Superior temporal gyrus (tissue), 1 donor: ENCODE measurements around the gene LIN37.

Experiments used
- DNase-seq: peaks from one replicate; pipeline ENCODE4 v3.0.0-alpha.2; 2016; ENCODE audit errors: extremely low spot score

The LIN37 gene, protein sequence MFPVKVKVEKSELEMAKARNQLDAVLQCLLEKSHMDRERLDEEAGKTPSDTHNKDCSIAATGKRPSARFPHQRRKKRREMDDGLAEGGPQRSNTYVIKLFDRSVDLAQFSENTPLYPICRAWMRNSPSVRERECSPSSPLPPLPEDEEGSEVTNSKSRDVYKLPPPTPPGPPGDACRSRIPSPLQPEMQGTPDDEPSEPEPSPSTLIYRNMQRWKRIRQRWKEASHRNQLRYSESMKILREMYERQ

DNA sequence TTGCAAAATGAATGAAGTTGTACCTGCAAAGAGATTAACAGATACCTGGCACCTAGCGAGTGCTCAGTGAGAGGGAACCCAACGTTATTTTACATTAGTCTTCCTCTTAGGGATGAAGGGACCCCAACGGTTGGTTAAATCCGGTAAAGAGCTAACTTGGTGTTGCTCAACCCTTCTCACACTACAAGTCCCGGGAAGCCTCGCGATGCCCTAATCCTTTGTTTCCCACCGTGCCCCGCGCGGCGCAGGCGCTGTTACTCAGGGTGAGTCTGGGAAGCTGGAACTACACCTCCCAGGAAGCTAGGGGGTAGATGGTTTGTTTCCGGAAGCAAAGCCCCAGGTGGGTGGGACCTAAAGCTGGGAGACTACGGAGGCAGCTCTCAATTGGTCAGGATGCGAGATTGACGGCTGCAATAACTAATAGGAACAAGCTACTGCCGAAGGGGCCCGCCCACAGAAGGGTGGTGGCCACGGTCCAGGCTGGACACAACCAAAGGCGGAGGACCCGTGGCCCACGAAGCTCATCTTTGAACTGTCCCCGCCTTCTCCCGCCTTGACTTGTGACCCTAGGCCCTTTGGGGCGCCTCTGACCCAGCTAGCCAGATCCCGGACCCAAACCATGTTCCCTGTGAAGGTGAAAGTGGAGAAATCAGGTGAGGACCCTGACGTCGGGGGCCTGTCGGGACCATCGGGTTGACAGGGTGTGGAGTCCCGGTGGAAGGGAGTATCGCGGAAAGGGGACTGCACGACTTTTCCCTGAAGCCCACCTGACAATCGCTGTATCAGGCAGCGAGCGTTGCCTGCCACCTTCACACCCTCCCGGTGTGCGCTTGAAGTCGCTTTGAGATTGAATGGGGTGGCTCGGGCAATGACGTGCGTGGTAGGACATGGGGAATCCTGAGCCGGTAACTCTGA is at the start of gene LIN37:
Gene LIN37 (plus strand): TSS at position 471 of the 915 bp plus-strand sequence. CDS start 149 bp downstream, at position 620.
- peak; percentile 100 for DNase-seq

DNA sequence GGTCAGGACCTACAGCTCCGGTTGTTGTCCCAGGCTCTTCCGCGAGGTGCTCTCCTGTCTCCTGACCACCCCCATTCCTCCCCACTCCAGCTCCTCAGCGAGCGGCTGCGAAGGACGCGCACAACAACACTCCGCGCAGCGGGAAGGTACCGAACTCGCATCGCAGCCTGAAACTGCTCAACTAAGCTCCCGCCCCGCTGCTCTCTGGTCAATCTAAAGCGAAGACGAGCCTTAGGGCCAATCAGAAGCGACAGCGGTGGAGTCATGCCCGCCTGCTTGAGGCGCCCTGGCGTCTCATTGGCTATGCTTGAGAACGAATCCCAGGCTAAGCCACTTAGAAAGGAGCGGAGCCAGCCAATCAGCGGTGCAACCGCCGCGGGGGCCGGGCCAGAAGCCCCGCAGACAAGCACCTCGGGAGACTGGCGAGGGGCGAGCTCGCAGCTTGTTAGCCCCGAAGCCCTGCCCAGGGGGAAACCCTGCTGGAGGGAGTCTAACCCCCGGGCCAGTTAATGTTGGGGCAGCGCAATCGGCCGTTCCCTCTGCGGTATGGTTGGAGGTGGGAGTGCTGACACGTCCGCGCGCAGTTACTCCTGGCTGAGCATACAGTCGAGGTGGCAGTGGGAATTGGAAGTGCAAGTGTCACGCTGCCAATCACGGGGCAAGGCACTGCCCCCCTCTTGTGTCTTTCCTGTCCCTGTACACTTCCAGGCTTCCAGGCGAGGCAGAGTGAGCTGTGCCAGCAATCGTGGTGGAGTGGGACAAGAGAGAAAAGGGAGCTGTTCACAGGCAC is 46.0 kb upstream of the LIN37 start:
- peak; percentile 99 for DNase-seq

DNA sequence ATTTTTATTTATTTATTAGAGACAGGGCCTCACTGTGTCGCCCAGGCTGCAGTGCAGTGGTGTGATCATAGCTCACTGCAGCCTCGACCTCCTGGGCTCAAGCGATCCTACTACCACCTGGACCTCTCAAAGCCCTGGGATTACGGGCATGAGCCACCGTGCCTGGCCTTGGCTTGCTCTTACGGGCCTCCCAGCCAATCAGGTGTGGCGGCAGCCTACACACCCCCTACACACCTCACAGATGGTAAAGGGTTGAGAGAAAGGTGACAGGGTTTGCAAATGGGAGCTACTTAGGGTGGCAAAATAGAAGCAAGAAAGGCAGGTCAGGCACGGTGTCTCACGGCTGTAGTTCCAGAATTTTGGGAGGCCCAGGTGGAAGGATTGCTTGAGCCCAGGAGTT is 45.0 kb upstream of the LIN37 start:
- DNase-seq: no peak

DNA sequence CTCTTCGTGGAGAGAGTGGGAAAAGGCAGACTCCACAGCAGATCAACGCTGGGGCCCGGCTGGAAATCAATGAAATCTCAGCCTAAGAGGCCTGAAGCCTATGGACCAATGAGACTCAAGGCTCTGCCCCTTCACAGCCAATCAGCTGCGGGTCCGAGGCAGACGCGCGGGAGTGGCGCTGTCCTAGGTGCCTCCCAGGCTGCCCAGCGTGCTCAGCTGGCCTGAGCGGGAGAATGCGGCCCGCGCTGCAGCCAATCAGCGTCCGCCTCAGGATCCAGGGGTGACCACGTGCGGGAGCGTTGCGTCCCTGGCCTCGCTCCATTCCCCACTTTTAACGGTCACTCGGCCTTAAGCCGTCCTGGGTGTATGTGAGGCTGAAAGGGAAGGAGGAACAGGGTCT is 44.2 kb upstream of the LIN37 start, which contains the start of gene ZBTB32:
Gene ZBTB32 (plus strand): TSS at position 341 of the 400 bp plus-strand sequence. CDS start 10,069 bp downstream, outside the sequence.
- no peak for DNase-seq

DNA sequence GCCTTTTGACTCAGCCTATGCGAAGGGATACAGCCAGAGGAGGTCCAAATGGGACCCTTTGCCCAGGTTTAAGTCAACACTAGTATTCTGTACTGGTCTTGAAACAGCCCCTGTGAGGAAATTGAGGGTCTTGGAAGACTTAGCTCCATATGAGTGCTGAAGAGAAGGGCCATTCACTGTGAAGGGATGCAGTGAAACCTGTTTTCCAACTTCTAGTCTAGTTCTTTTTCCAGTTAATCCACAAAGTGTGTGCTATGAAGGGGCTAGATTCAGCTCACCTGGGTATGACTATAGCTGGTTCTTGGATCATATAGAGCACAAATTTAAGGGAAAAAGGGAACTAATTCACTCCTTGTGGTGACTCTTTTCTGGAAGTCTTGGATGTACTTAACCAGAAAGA is 40.0 kb upstream of the LIN37 start:
- no peak for DNase-seq

DNA sequence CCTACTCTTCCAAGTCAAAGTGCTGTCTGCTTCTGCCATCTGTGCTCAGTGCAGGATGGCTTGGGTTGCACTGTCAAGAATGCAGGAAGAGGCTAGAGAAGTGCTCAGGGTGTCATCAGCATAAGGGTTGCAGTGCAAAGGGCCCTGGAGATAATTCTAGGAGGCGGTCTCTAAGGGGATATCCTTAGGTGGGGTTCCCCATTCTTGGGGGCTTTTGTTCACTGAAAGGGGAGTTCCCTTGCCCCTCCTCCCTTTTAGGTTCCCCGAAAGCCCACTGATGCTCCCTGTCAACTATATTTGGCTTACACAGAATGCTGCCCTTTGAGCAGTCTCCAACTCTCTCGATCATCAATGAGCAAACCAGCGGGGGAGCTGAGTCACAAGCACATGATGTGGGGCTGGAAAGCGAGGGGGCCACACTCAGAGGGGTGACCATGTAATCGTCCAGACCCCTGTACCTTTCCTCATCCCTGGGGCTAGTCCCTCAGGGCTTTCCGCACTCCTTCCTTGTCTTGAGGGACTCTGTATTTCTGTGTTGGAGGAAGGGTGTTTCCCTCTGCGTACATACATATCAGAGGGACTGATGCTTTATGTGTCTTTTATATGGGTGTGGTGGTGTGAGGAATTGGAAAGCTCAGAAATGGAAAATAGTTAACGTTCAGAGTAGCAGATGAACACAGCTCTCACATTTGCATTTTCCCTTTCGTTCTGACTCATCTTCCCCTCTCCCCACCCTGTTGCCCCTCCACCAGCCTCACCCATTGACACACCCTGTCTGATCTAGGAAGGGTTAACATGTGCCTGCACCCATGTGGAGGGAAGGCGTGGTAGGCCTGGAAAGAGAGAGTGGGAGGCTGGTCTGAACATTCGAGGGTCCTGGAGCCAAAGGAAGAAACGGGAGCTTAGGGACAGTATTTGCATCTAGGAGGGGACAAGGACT is 37.3 kb upstream of the LIN37 start:
- DNase-seq: no peak

DNA sequence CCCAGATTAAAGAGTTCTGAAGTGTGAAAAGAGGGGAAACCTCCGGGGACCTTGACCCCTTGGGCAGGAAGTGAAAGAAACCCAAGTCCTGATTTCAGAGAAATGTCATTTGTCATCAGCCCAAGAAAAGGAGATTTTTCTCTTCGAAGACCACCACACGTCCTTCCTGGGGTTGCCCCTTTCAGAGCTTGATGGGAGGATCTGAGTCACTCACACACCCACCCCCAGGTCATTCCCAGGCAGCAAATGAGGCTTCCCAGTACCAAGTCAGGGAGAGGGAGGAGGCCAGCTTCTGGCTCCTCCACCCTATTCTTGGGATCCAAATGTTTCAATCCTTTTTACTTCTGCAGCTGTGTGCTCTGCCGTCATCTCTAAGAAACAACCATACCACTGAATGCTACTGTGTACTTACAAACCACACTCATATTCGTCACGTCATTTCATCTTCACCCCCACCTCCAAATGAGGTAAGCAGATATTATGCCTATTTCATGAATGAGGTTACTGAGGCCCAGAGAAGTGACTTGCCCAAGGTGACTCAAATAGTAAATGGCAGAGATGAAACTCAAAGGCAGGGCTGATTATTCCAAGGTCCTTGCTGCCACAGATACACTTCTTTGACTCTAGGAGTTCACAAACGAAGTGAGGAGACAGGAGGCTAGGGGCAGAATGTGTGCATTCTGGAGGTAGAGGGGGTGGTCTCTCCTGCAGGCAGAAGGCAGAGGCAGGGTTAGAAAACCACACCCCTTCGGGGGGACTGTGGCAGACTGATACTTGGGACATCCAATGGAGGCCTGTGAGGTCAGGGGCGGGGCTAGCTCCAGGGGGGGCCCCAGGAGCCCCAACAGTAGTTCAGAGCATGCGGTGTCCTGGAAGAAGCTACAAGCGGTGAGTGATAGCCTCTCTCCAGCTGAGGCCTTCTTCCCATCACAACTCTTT is 35.5 kb upstream of the LIN37 start:
- DNase-seq: no peak

DNA sequence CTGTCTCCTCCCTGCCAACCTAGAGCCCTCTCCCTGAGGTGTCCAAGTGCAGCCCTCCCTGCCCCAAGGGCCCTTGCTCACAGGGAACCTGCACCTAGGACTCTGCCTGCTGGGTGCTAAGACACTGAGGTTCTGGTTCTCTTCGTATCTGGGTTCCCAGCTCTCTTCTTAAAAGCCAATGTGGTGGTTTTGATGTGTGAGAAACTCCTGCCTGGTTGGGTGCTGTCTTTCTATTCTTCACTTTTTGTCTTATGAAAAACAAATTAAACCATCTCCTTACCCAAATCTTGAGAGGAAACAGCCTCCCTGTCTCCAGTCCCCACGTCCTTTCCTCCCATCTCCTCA is 34.9 kb upstream of the LIN37 start:
- no peak for DNase-seq

DNA sequence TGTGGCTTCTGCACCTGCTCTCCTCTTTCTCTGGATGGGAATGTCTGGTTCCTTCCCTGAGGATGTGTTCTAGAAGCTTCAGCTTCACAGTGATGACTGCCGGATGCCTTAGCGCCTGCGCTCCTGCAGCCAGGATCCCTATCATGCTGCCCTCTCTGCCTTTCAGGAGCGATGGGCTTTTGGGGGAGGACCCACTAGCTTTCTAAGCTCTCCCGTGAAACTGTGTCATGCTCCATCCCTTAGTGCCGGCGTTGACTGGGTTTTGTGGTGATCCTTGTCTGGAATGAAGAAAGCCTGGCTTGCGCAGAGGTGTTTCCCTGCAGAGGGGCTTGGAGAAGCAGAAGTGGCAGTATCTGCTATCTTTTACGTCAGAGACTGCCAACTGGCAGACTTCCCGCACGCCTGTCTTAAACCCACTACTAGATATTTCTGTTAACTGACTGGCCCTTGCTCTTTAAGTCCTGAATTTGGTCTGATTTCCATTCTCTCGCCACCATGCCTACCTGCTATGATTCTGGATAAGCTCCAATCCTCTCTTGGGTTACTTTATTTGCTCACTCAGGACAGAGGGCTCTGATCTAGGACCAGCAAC is 34.4 kb upstream of the LIN37 start:
- DNase-seq: no peak

DNA sequence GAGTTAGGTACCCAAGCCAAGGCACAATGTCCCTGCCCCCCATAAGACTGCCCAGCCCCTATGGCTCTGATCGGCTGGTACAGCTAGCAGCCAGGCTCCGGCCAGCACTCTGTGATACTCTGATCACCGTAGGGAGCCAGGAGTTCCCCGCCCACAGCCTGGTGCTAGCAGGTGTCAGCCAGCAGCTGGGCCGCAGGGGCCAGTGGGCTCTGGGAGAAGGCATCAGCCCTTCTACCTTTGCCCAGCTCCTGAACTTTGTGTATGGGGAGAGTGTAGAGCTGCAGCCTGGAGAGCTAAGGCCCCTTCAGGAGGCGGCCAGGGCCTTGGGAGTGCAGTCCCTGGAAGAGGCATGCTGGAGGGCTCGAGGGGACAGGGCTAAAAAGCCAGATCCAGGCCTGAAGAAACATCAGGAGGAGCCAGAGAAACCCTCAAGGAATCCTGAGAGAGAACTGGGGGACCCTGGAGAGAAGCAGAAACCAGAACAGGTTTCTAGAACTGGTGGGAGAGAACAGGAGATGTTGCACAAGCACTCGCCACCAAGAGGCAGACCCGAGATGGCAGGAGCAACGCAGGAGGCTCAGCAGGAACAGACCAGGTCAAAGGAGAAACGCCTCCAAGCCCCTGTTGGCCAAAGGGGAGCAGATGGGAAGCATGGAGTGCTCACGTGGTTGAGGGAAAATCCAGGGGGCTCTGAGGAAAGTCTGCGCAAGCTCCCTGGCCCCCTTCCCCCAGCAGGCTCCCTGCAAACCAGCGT is 33.6 kb upstream of the LIN37 start:
- no peak for DNase-seq

DNA sequence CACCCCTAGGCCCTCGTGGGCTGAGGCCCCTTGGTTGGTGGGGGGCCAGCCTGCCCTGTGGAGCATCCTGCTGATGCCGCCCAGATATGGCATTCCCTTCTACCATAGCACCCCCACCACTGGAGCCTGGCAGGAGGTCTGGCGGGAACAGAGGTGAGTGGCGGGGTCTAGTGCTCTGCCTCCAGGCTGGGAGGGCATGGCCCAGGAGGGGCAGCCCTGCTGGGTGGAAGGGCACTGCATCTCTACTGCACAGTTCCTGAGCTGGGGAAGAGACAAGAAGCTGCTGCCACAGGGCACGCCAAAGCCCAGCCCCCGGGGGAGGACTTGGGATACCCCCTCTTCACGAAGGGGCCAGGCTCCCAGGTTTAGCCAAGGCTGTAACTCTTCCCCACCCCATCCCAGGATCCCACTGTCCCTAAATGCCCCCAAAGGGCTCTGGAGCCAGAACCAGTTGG is 33.0 kb upstream of the LIN37 start:
- DNase-seq: no peak

DNA sequence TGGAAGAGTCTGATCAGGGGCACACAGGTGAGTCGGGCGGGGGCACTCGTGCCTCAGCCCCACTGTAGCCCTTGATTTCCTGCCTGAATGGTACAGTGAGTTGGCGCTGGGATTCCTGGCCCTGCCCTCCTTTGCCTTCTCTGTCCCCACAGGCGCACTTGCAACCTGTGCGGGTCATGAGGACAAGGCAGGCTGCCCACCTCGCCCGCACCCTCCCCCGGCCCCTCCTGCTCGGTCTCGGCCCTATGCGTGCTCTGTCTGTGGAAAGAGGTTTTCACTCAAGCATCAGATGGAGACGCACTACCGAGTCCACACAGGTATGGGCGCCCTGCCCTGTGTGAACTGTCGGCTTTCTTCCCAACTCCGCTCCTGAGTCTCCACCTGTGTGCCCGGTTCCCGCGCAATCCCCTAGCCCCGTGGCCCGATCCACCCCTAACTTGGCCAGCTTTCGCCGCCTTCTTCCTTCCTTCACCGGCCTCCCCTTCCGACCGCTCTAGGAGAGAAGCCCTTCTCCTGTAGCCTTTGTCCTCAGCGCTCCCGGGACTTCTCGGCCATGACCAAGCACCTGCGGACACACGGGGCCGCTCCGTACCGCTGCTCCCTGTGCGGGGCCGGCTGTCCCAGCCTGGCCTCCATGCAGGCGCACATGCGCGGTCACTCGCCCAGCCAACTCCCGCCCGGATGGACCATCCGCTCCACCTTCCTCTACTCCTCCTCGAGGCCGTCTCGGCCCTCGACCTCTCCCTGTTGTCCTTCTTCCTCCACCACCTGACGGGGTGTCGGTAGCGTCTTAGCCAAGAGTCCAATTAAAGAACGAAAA is 32.2 kb upstream of the LIN37 start:
- DNase-seq: no peak

DNA sequence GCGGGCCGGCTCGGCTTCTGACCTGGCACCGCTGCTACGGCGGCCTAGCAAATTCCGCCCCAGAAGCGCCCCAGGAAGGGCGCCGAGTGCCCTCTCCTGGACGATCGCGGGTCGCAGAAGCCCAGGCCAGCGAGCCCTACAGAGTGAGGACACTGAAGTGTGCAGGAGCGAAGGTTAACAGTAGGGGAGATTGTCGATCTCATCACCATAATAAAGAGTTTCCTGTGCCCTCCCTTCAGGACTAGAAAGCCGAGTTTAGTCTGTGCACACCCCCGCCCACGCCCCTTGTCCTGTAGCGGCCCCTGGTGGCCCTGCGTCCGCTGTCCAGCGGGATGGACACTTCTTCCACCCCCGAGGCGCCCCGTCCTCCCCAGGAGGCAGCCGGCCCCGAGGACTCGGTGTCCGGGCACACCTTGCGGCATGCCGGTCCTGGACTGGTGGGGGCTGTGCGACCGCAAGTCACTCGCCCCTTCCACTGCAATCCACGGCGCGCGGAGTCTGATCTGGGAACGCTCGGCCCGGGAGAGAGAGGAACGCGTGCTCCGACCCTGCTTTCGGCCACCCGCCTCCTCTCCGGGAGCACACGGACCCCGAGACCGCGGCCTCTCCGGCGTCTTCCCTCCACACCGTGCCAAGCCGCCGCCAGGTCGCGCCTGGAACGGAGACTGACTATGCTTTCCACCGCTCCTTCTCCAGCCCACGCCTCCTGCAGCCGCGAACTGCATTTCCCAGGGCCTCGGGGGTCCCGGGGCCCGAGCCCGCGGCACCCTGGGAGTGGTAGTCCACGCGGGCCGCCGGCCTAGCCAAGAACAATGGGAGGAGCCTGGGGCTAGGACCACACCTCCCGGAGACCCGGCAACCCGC is 31.3 kb upstream of the LIN37 start:
- peak; percentile 93 for DNase-seq

DNA sequence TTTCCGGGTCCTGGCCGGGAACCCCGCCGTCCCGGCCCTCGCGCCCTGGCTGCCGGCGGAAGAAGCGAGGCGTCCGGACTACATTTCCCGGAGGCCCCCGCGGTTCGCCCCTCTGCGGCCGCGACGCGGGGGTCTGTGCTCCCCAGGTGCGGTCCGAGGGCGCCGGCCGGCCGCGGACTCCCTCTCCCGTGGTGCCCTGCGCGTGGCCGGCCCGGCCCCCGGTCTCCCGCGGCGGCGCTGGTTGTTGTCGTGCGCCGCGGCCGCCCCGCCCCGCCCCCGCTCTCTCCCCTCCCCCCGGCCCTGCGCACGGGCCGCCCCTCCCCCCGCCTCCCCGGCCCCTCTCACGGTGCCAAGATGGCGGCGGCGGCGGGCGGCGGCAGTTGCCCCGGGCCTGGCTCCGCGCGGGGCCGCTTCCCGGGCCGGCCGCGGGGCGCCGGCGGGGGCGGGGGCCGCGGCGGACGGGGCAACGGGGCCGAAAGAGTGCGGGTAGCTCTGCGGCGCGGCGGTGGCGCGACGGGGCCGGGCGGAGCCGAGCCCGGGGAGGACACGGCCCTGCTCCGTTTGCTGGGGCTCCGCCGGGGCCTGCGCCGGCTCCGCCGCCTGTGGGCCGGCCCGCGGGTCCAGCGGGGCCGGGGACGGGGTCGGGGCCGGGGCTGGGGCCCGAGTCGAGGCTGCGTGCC is 30.6 kb upstream of the LIN37 start, which contains the start of gene KMT2B:
Gene KMT2B (plus strand): TSS at position 339 of the 680 bp plus-strand sequence. CDS start 16 bp downstream, at position 355.
- no peak for DNase-seq

DNA sequence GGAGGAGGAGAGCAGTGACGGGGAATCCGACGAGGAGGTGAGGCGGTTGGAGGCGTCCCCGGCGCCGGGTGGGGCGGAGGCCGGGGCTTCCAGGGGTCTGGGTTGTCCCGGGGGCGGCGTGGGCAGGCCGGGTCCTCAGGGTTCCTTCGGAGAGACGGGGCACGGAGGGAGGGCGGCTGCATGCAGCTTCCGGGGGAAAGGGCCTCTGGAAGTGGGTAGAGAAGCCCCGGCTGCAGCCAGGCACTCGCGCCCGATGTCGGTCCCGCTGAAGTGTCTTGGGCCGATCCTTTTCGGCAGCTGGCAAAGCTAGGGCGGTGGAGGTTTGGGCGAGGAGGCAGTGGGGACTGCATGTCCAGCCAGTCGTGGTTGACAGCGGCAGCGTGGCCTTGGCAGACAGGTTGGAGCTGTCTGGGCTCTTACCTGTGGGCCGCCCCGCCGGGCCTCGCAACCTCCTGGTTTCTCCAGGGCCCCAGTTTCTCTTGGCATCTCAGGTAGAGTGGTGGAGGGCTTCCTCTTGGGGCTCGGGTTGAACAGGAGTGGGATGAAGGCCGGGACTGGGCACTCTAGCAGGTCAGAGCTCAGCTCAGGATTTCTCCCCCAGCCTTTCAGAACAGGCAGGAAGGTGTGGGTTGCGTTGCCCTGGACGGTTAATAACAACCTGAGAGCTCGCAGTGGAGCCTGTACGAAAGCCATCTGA is 29.9 kb upstream of the LIN37 start:
- DNase-seq: no peak
